Testis (tissue), 2 donors: ENCODE results near the gene GDF11.

Experiments used
- CTCF ChIP-seq, 3 experiments: fragments of 450-650 bp in 2 of 3; fragments of 200-600 bp in 1 of 3; sonication (generic) in 1 of 3; IDR thresholded peaks; one replicate each; pipeline ENCODE4 v1.5.1; 2016 to 2019; ENCODE audit warnings: antibody characterized with exemption in 3 of 3, mild to moderate bottlenecking in 2 of 3, moderate library complexity in 1 of 3
- POLR2A ChIP-seq: fragments of 450-650 bp; IDR thresholded peaks from one replicate; pipeline ENCODE4 v1.6.1; 2017; ENCODE audit warnings: antibody characterized with exemption, mild to moderate bottlenecking, moderate library complexity

- peak; percentile 27 to 43 (median 36) for TF ChIP-seq CTCF (IDR thresholded peaks at IDR 0.05)
- no peak for TF ChIP-seq POLR2A
Observed at GRCh38 chr12:55720894-55721444, 22.0 kb upstream of the GDF11 start.
